GM19099 (cell line): Measurements from ENCODE around the gene CRYGS.

ENCODE experiments used
- POLR2A ChIP-seq: IDR thresholded peaks from 3 replicates; pipeline ENCODE4 v1.6.1; 2011; ENCODE audit warnings: low read depth; ENCODE audit not compliant: insufficient read length; ENCODE audit errors: extremely low read depth

The CRYGS gene

DNA sequence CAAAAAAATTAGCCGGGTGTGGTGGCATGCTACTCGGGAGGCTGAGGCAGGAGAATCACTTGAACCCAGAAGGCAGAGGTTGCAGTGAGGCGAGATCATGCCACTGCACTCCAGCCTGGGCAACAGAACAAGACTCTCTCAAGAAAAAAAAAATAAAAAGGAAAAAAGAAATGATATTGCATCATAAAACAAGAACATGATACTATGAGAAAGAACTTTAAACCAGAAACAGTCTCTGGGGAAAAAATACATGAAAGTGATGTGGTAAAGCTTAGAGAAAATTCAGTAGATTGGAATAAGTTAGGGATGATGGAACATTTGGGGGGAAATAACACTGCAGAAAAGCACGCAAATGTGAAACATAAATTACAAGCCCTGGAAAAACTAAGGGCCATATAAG is 54.7 kb downstream of the CRYGS start:
- TF ChIP-seq POLR2A = no peak
